ENCODE results near the gene PSME4. TPM values are rescaled to one million over a fixed set of nuclear protein-coding genes. Genes with fewer than 3 reads are reported as not detected.

The PSME4 gene
- total and polyA plus RNA-seq, 2 experiments from 2014 or later = 44.7 to 98.6 TPM

GRCh38 chr2:53994818-53995808 is 24.3 kb upstream of the PSME4 start:
- Histone ChIP-seq H3K27me3 (ENCODE audit: insufficient read depth) (no peaks in the 10 kb centered on the region), H3K4me3 (no peak overlapping the region), H2AFZ (no peak overlapping the region), H3K4me2 (no peak overlapping the region), H3F3A (replicated peaks; ENCODE audit: low read depth) (no peaks in the 10 kb centered on the region), H3K27ac (ENCODE audit: low read depth) (no peak overlapping the region), H3K4me1 (ENCODE audit: insufficient read depth) (no peaks in the 10 kb centered on the region), H3K36me3 (ENCODE audit: insufficient read depth) (no peaks in the 10 kb centered on the region), H4K20me1 (replicated peaks; ENCODE audit: insufficient read depth) (no peaks in the 10 kb centered on the region), H3K9me2 (ENCODE audit: insufficient read depth) (no peaks in the 10 kb centered on the region), H3K79me2 (replicated peaks; ENCODE audit: insufficient read depth) (no peaks in the 10 kb centered on the region)
- no peaks in the 10 kb centered on the region for H3K27me3 Mint-ChIP-seq (ENCODE audit: insufficient read depth, low read depth, poor library complexity)
- DNase-seq (ENCODE audit: low spot score) (no peak), ATAC-seq (no peak)
- TF ChIP-seq CREB1 (CRISPR knock-in tag; IDR thresholded peaks at IDR 0.05; ENCODE audit: low read depth) (no peak), STAT1 (IDR thresholded peaks at IDR 0.05; ENCODE audit: unreplicated experiment) (no peak), EZH2 (IDR thresholded peaks at IDR 0.05; ENCODE audit: low read depth, unreplicated experiment) (no peak), JUNB (IDR thresholded peaks at IDR 0.05; ENCODE audit: unreplicated experiment) (no peak), ZNF462 (CRISPR knock-in tag; IDR thresholded peaks at IDR 0.05) (no peak), NANOG (IDR thresholded peaks at IDR 0.05; ENCODE audit: borderline replicate concordance) (no peak)
- TF ChIP-seq, protein P1, sequence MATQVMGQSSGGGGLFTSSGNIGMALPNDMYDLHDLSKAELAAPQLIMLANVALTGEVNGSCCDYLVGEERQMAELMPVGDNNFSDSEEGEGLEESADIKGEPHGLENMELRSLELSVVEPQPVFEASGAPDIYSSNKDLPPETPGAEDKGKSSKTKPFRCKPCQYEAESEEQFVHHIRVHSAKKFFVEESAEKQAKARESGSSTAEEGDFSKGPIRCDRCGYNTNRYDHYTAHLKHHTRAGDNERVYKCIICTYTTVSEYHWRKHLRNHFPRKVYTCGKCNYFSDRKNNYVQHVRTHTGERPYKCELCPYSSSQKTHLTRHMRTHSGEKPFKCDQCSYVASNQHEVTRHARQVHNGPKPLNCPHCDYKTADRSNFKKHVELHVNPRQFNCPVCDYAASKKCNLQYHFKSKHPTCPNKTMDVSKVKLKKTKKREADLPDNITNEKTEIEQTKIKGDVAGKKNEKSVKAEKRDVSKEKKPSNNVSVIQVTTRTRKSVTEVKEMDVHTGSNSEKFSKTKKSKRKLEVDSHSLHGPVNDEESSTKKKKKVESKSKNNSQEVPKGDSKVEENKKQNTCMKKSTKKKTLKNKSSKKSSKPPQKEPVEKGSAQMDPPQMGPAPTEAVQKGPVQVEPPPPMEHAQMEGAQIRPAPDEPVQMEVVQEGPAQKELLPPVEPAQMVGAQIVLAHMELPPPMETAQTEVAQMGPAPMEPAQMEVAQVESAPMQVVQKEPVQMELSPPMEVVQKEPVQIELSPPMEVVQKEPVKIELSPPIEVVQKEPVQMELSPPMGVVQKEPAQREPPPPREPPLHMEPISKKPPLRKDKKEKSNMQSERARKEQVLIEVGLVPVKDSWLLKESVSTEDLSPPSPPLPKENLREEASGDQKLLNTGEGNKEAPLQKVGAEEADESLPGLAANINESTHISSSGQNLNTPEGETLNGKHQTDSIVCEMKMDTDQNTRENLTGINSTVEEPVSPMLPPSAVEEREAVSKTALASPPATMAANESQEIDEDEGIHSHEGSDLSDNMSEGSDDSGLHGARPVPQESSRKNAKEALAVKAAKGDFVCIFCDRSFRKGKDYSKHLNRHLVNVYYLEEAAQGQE (IDR thresholded peaks at IDR 0.05; ENCODE audit: unreplicated experiment) = no peak
- no peaks in the 10 kb centered on the region; the same call in 2 of the 3 replicates for H3K36me3 Mint-ChIP-seq (ENCODE audit: low read depth)
- no peaks in the 10 kb centered on the region; the same call in 2 of the 3 replicates for H3K9me3 Mint-ChIP-seq
- no peak overlapping the region for H3K27ac Mint-ChIP-seq
- H3K4me3 Mint-ChIP-seq = no peak overlapping the region
- H3K4me1 Mint-ChIP-seq = no peaks in the 10 kb centered on the region

All from GM23338 (cell line).